Activated CD8-positive, alpha-beta T cell treated with anti-CD3 and anti-CD28 coated beads, Interleukin-2, amount 10 ng/mL, durations not matched to agents 7 days and 5 days (primary cell): ENCODE measurements around the gene PTPN1. TPM values are rescaled to one million over a fixed set of nuclear protein-coding genes. Genes with fewer than 3 reads are reported as not detected.

Source experiments
- ATAC-seq: fragments of 150-1000 bp; cut with Tn5 transposase; one replicate; pipeline ENCODE4 v1.10.0; 2021; ENCODE audit warnings: moderate library complexity
- CTCF ChIA-PET: fragments of 350-600 bp; sonication (Branson Sonifier 250); formaldehyde crosslinking; loops from one replicate; lab custom pipeline; 2021; ENCODE audit warnings: antibody characterized with exemption; lab: Charles Lee
- POLR2A ChIA-PET: fragments of 350-600 bp; sonication (Branson Sonifier 250); formaldehyde crosslinking; loops from one replicate; lab custom pipeline; 2021; ENCODE audit warnings: antibody characterized with exemption; lab: Charles Lee
- DNase-seq: peaks from one replicate; pipeline ENCODE4 v3.0.0-alpha.2; 2020
- H3K27ac Mint-ChIP-seq: one replicate; pipeline ENCODE4 v1.8.0; 2021; ENCODE audit warnings: mild to moderate bottlenecking, mixed read lengths
- H3K27me3 Mint-ChIP-seq: one replicate; pipeline ENCODE4 v1.8.0; 2021; ENCODE audit warnings: low read depth, mixed read lengths
- H3K36me3 Mint-ChIP-seq: one replicate; pipeline ENCODE4 v1.8.0; 2021; ENCODE audit warnings: low read depth, mixed read lengths
- H3K4me1 Mint-ChIP-seq: one replicate; pipeline ENCODE4 v1.8.0; 2021; ENCODE audit warnings: low read depth, mixed read lengths
- H3K4me3 Mint-ChIP-seq: one replicate; pipeline ENCODE4 v1.8.0; 2021; ENCODE audit warnings: mild to moderate bottlenecking, mixed read lengths
- H3K9me3 Mint-ChIP-seq: one replicate; pipeline ENCODE4 v1.8.0; 2022; ENCODE audit warnings: mixed read lengths; ENCODE audit not compliant: insufficient read depth
- total RNA-seq, 2 experiments: library from RNA; stranded (reverse); gene quantifications; one replicate each; pipeline ENCODE4 v1.2.3, GENCODE V29; 2021

PTPN1 gene
- total RNA-seq, 2 experiments from 2014 or later = 59.7 to 62.5 TPM

DNA sequence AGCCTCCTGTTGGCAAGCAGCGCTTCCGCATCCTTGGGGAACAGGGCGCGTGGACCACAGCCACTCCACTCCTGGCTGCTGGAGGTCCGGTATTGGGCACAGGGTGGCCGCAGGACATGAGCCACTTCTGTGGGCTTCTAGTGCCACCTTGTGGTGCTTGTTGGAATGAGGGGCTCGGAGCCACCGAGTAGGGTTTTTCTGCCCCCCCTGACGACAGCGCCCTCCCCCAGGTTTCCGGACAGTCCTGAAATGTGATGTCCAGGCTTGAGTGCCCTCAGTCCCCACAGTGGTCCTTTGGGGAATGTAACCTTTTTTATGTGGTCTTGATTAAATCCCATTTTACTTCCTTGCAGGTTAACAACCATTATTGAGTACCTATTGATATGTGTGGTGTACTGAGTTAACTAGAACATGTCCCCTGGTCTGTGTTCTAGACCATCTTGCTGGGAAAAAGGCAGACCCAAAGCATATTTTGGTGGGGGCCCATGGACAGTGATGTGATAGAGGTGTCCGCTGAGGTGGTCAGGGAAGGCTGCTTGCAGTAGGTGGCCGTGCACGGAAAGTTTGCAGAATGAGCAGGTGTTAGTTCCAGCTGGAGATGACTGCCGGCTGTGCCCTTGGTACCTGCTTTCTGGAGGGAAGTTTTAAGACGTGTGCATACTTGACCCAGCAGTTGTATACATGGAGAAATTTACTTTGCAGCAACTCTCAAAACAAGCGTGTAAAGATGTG lies 70.0 kb downstream of the PTPN1 start:
- Mint-ChIP-seq H3K9me3 (no peaks in the 10 kb centered on the region), H3K27ac (peak overlapping the region; percentile 14), H3K36me3 (peaks cover 77% of the 10 kb centered on the region), H3K4me3 (no peak overlapping the region), H3K27me3 (no peaks in the 10 kb centered on the region), H3K4me1 (peaks cover 3% of the 10 kb centered on the region)
- ATAC-seq (peak; percentile 52), DNase-seq (peak; percentile 60)
- POLR2A ChIA-PET = no interaction called here
- CTCF ChIA-PET = interaction anchor here (0.6 to 2.5 kb wide), 20 partner anchors 8 to 392 kb away, joined by 3 to 22 read pairs (median 5); no protein-coding TSS in a partner anchor

DNA sequence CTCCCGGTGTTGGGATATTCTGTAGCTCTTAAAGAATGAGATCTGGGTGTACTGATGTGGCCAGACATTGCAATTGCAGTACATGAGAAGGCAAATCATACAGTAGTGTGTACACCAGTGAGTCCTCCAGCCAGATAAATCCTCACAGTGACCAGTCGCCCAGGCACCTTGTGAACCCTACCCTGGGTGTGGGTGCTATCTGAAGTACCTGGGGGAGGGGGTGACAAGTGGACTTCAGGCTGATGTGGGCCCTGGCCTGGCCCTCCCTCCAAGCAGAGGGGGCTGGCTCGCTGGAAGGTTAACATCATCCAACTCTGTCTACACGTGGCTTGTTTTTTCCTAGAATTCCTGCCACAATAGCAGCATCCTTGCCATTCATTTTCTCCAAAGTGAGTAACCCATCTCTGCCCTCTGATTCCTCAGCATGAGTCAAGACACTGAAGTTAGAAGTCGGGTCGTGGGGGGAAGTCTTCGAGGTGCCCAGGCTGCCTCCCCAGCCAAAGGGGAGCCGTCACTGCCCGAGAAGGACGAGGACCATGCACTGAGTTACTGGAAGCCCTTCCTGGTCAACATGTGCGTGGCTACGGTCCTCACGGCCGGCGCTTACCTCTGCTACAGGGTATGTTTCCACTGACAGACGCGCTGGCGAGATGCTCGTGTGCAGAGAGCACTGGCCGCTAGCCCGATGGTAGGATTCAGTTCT lies 70.8 kb downstream of the PTPN1 start:
- ChIA-PET POLR2A (no interaction called here), CTCF (interaction anchor here (2.5 kb wide), 1 partner anchor 102 kb away, joined by 9 read pairs; no protein-coding TSS in a partner anchor)
- DNase-seq (no peak), ATAC-seq (no peak)
- H3K9me3 Mint-ChIP-seq = no peaks in the 10 kb centered on the region
- H3K4me3 Mint-ChIP-seq = no peak overlapping the region
- peaks cover 77% of the 10 kb centered on the region for H3K36me3 Mint-ChIP-seq
- no peak overlapping the region for H3K27ac Mint-ChIP-seq
- no peaks in the 10 kb centered on the region for H3K27me3 Mint-ChIP-seq
- H3K4me1 Mint-ChIP-seq = peaks cover 3% of the 10 kb centered on the region

DNA sequence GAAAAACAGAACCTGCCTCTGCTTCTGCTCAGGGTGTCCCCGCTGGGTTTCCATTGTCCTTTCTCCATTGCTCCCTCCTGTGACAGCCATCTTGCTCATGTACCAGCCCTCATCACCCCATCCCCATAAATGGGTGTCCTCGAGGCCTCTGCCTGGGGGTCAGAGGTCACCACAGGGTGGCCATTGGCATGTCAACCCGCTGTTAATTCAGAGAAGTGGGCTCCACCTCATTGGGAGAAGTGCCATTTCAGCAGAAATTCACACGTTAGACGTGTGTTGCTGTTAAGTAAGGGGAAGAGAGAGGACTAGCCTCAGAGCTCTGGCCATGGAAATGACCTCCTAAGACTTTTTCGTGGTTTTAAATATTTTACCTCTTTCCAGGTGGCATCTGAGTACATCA lies 71.9 kb downstream of the PTPN1 start:
- ATAC-seq (no peak), DNase-seq (no peak)
- POLR2A ChIA-PET = no interaction called here
- H3K27ac Mint-ChIP-seq = no peak overlapping the region
- H3K4me1 Mint-ChIP-seq = peaks cover 3% of the 10 kb centered on the region
- no peak overlapping the region for H3K4me3 Mint-ChIP-seq
- CTCF ChIA-PET = no interaction called here
- H3K9me3 Mint-ChIP-seq = no peaks in the 10 kb centered on the region
- peaks cover 80% of the 10 kb centered on the region for H3K36me3 Mint-ChIP-seq
- H3K27me3 Mint-ChIP-seq = no peaks in the 10 kb centered on the region

DNA sequence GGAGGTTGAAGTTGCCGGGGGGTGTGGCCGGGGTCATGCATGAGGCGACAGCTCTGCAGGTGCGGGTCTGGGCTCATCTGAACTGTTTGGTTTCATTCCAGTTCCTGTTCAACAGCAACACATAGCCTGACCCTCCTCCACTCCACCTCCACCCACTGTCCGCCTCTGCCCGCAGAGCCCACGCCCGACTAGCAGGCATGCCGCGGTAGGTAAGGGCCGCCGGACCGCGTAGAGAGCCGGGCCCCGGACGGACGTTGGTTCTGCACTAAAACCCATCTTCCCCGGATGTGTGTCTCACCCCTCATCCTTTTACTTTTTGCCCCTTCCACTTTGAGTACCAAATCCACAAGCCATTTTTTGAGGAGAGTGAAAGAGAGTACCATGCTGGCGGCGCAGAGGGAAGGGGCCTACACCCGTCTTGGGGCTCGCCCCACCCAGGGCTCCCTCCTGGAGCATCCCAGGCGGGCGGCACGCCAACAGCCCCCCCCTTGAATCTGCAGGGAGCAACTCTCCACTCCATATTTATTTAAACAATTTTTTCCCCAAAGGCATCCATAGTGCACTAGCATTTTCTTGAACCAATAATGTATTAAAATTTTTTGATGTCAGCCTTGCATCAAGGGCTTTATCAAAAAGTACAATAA lies 72.5 kb downstream of the PTPN1 start:
- ATAC-seq (no peak), DNase-seq (no peak)
- ChIA-PET CTCF (no interaction called here), POLR2A (no interaction called here)
- H3K9me3 Mint-ChIP-seq = no peaks in the 10 kb centered on the region
- H3K27me3 Mint-ChIP-seq = no peaks in the 10 kb centered on the region
- no peak overlapping the region for H3K27ac Mint-ChIP-seq
- peaks cover 77% of the 10 kb centered on the region for H3K36me3 Mint-ChIP-seq
- H3K4me3 Mint-ChIP-seq = no peak overlapping the region
- H3K4me1 Mint-ChIP-seq = peaks cover 3% of the 10 kb centered on the region

DNA sequence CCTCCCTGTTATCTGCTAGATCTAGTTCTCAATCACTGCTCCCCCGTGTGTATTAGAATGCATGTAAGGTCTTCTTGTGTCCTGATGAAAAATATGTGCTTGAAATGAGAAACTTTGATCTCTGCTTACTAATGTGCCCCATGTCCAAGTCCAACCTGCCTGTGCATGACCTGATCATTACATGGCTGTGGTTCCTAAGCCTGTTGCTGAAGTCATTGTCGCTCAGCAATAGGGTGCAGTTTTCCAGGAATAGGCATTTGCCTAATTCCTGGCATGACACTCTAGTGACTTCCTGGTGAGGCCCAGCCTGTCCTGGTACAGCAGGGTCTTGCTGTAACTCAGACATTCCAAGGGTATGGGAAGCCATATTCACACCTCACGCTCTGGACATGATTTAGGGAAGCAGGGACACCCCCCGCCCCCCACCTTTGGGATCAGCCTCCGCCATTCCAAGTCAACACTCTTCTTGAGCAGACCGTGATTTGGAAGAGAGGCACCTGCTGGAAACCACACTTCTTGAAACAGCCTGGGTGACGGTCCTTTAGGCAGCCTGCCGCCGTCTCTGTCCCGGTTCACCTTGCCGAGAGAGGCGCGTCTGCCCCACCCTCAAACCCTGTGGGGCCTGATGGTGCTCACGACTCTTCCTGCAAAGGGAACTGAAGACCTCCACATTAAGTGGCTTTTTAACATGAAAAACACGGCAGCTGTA lies 73.4 kb downstream of the PTPN1 start:
- POLR2A ChIA-PET = no interaction called here

DNA sequence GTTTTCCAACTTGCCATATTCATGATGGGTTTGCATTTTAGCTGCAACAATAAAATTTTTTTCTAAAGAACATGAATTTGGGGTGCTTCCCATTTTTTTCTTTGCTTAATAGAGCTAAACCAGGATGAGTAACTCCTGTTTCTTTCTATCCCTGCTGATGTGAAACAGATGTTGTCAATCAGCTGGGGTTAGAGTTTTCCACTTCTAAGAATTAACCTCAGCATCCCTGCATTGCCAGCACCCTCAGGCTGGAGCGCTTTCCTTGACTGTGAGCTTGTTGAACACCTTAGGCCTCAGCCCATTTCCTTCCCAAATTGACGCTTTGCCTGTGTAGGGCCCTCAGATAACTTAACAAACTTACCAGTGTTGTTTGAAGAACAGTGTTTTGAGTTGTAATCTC lies 74.5 kb downstream of the PTPN1 start:
- H3K27me3 Mint-ChIP-seq = no peaks in the 10 kb centered on the region
- CTCF ChIA-PET = interaction anchor here (0.6 to 2.0 kb wide), 5 partner anchors 10 to 605 kb away, joined by 3 to 7 read pairs (median 3); no protein-coding TSS in a partner anchor

More for the DNA sequence above, 73.4 kb downstream of the PTPN1 start:
- H3K4me3 Mint-ChIP-seq = no peak overlapping the region
- ATAC-seq (no peak), DNase-seq (no peak)
- H3K27me3 Mint-ChIP-seq = no peaks in the 10 kb centered on the region
- H3K27ac Mint-ChIP-seq = no peak overlapping the region
- H3K9me3 Mint-ChIP-seq = no peaks in the 10 kb centered on the region
- H3K36me3 Mint-ChIP-seq = peaks cover 73% of the 10 kb centered on the region
- peaks cover 3% of the 10 kb centered on the region for H3K4me1 Mint-ChIP-seq
- CTCF ChIA-PET = interaction anchor here (0.8 to 2.0 kb wide), 2 partner anchors 99 to 119 kb away, joined by 3 to 7 read pairs; no protein-coding TSS in a partner anchor

DNA sequence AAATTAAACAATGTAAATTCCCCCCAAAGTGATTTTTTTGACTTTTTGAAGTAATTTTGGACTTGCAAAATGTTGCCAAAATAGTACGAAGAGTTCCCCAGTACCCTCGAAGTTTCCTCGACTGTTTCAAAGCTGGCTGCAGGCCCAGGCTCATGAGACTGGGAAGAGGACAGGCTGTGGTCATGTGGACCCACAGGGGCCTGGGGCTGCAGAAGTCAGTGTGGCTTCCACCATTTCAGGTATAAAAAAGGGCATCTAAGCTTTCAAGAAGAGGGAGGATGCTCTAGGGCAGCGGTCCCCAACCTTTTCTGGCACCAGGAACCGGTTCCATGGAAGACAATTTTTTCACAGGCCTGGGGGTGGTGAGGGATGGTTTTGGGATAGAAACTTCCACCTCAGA lies 75.0 kb downstream of the PTPN1 start:
- Mint-ChIP-seq H3K27me3 (no peaks in the 10 kb centered on the region), H3K36me3 (peaks cover 57% of the 10 kb centered on the region), H3K27ac (no peak overlapping the region), H3K4me1 (peaks cover 3% of the 10 kb centered on the region), H3K4me3 (no peak overlapping the region), H3K9me3 (no peaks in the 10 kb centered on the region)
- DNase-seq (no peak), ATAC-seq (no peak)
- ChIA-PET CTCF (interaction anchor here (0.6 to 2.0 kb wide), 5 partner anchors 9 to 606 kb away, joined by 3 to 7 read pairs (median 3); no protein-coding TSS in a partner anchor), POLR2A (interaction anchor here (0.8 kb wide), 1 partner anchor 85 kb away, joined by 3 read pairs; no protein-coding TSS in a partner anchor)

More for the DNA sequence above, 74.5 kb downstream of the PTPN1 start:
- DNase-seq (no peak), ATAC-seq (no peak)
- POLR2A ChIA-PET = interaction anchor here (0.8 kb wide), 1 partner anchor 84 kb away, joined by 3 read pairs; no protein-coding TSS in a partner anchor
- peaks cover 3% of the 10 kb centered on the region for H3K4me1 Mint-ChIP-seq
- peaks cover 62% of the 10 kb centered on the region for H3K36me3 Mint-ChIP-seq
- H3K27ac Mint-ChIP-seq = no peak overlapping the region
- H3K9me3 Mint-ChIP-seq = no peaks in the 10 kb centered on the region
- H3K4me3 Mint-ChIP-seq = no peak overlapping the region

DNA sequence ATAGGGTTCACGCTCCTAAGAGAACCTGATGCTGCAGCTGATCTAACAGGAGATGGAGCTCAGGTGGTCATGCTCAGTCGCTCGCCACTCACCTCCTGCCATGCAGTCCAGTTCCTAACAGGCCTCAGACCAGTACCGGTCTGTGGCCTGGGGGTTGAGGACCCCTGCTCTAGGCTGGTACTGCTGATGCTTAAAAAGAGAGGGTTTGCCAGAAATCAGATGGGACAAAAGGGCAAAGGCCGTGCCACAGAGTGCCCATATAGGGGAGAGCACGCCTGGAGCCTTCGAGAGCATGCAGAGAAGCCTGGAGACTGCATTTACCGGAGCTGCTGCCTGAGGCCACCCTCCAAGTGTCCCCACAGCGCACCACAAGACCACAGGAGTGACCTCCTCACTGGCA lies 75.5 kb downstream of the PTPN1 start:
- Mint-ChIP-seq H3K27me3 (no peaks in the 10 kb centered on the region), H3K27ac (no peak overlapping the region), H3K4me1 (peaks cover 3% of the 10 kb centered on the region), H3K4me3 (no peak overlapping the region), H3K36me3 (peaks cover 53% of the 10 kb centered on the region), H3K9me3 (no peaks in the 10 kb centered on the region)
- ATAC-seq (no peak), DNase-seq (no peak)
- ChIA-PET POLR2A (interaction anchor here (0.8 kb wide), 1 partner anchor 85 kb away, joined by 3 read pairs; no protein-coding TSS in a partner anchor), CTCF (interaction anchor here (1.5 to 2.0 kb wide), 2 partner anchors 9 to 121 kb away, joined by 4 to 7 read pairs; no protein-coding TSS in a partner anchor)

DNA sequence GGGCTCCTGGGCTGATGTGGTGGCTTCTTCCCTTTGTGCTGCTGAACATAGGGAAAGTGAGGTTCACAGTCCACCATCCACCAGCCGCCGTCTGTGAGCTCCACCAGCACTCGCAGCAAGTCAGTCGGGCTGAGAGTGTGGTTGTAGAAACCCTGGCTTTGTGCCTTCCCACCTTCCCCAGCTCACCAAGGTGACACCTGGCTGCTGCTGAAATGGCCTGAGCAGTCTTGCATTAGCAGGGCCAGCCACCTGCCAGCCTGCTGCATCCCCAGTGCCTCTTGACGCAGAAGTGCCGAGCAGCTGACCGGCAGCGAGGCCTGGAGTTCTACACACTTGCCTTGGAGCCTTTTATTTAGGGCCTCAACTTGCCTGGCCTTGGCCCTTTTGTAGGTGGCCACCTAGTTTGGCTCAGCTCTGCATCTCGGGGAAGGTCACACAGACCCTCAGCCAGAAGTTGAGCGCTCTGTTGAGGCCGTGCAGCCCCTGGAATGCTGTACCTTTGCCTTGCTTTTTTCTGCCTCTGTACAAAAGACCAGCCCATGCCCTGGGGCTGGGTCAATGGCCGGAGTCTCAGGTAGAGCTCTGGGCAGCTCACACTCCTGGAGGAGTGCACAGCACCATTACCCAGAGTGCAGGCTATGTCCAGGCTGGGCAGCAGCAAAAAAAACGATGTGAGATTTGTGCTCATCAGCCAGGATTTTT lies 76.5 kb downstream of the PTPN1 start:
- peaks cover 3% of the 10 kb centered on the region for H3K4me1 Mint-ChIP-seq
- no peaks in the 10 kb centered on the region for H3K9me3 Mint-ChIP-seq
- ChIA-PET POLR2A (no interaction called here), CTCF (interaction anchor here (0.8 to 1.5 kb wide), 5 partner anchors 10 to 163 kb away, joined by 3 to 4 read pairs (median 3); no protein-coding TSS in a partner anchor)
- no peak overlapping the region for H3K27ac Mint-ChIP-seq
- H3K27me3 Mint-ChIP-seq = no peaks in the 10 kb centered on the region
- no peak overlapping the region for H3K4me3 Mint-ChIP-seq
- no peak for DNase-seq
- peaks cover 46% of the 10 kb centered on the region for H3K36me3 Mint-ChIP-seq
- ATAC-seq = no peak

DNA sequence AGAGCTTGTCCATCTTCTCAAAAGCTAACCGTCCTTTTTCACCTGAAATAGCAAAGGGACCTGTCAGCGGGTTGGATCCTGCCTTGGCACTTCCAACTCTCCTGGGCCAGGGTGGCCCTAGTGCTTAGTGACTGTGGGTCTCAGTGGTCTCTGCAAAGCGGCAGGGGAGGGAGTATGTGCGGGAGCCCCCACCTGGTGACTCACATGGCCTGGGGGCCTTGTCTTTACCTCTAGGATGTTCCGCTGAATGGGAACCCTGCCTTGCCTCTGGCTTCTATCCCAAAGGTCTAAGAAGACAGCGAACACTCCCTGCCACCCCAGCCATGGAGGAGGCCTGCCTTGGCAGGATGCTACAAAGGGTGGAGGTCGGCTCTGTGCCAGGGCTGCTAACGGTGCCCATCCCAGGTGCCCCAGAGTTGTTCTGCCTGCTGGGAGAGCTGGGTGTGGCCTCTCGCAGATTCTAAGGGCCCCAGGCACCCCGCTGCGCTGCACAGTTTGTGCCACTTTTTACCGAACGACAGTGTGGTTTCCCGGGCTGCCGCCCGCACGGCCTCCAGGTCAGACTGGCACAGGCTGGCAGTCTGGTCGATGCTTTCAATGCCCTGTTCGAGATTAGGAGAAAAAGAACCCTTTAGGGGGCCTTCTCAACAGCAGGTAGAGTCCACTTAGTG lies 77.2 kb downstream of the PTPN1 start:
- no peak overlapping the region for H3K27ac Mint-ChIP-seq
- ChIA-PET CTCF (interaction anchor here (0.6 to 2.1 kb wide), 26 partner anchors 10 to 467 kb away, joined by 3 to 19 read pairs (median 4); no protein-coding TSS in a partner anchor), POLR2A (no interaction called here)
- no peaks in the 10 kb centered on the region for H3K9me3 Mint-ChIP-seq
- DNase-seq = no peak
- peaks cover 3% of the 10 kb centered on the region for H3K4me1 Mint-ChIP-seq
- H3K27me3 Mint-ChIP-seq = no peaks in the 10 kb centered on the region
- no peak for ATAC-seq
- no peak overlapping the region for H3K4me3 Mint-ChIP-seq
- H3K36me3 Mint-ChIP-seq = peaks cover 40% of the 10 kb centered on the region
